ENCODE measurements around the gene PTMS.

The PTMS gene

GRCh38 chr12:6791931-6792520, 25.9 kb downstream of the PTMS start:
- TF ChIP-seq CTCF (IDR thresholded peaks at IDR 0.05; ENCODE audit: low read depth, low read length, missing control alignments): no peak
- no peak overlapping the region for H3K4me3 ChIP-seq (ENCODE audit: low read depth, low read length)
- DNase-seq (ENCODE audit: low read depth): no peak

- no peak for DNase-seq (ENCODE audit: low read depth)
- no peak for TF ChIP-seq CTCF (IDR thresholded peaks at IDR 0.05; ENCODE audit: low read depth, low read length, missing control alignments)
- no peak overlapping the region for H3K4me3 ChIP-seq (ENCODE audit: low read depth, low read length)
Observed at GRCh38 chr12:6792522-6793201, 26.5 kb downstream of the PTMS start.

GRCh38 chr12:6795088-6795487, 28.9 kb downstream of the PTMS start:
- H3K4me3 ChIP-seq (ENCODE audit: low read depth, low read length): no peak overlapping the region
- no peak for TF ChIP-seq CTCF (IDR thresholded peaks at IDR 0.05; ENCODE audit: low read depth, low read length, missing control alignments)
- no peak for DNase-seq (ENCODE audit: low read depth)

DNA sequence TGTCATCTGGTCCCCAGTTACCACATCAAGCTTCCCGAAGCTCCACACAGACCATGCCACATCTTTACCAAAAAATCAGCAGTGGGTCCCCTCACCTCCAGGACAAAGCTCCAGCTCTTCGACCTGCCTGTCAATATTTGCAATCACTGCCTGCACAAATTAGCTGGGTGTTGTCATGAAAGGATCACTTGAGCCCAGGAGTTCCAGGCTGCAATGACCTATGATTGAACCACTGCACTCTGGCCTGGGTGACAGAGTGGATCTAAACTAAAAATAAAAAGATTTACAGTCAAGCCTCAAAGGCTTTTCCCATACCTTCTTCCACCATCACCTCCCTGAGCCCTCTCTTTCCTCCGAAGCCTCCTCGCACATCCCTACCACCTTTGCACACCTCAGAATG, 30.4 kb downstream of the PTMS start:
- DNase-seq (ENCODE audit: low read depth): no peak
- no peak overlapping the region for H3K4me3 ChIP-seq (ENCODE audit: low read depth, low read length)
- no peak for TF ChIP-seq CTCF (IDR thresholded peaks at IDR 0.05; ENCODE audit: low read depth, low read length, missing control alignments)

DNA sequence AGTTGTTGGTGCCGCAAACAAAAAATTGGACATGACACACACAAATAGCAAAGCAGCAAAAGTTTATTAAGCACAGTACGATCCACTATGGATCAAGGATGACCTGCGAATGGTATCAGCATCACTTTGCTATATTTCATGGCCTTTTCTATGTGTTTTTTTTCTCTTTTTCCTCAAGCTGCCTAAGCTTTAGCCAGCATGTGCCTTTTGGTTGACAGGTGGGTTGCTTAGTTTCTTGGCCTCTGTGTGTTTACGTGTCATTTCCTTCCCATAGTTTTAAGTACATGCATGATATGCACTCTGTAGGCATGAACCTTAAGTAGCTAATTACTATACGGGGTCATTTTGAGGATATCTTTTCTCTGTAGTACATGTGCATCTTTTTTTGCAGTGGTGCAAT, 33.0 kb downstream of the PTMS start:
- DNase-seq (ENCODE audit: low read depth): no peak
- H3K4me3 ChIP-seq (ENCODE audit: low read depth, low read length): no peak overlapping the region
- TF ChIP-seq CTCF (IDR thresholded peaks at IDR 0.05; ENCODE audit: low read depth, low read length, missing control alignments): no peak

GRCh38 chr12:6807170-6807569, 41.0 kb downstream of the PTMS start:
- no peak overlapping the region for H3K4me3 ChIP-seq (ENCODE audit: low read depth, low read length)
- no peak for DNase-seq (ENCODE audit: low read depth)
- no peak for TF ChIP-seq CTCF (IDR thresholded peaks at IDR 0.05; ENCODE audit: low read depth, low read length, missing control alignments)

DNA sequence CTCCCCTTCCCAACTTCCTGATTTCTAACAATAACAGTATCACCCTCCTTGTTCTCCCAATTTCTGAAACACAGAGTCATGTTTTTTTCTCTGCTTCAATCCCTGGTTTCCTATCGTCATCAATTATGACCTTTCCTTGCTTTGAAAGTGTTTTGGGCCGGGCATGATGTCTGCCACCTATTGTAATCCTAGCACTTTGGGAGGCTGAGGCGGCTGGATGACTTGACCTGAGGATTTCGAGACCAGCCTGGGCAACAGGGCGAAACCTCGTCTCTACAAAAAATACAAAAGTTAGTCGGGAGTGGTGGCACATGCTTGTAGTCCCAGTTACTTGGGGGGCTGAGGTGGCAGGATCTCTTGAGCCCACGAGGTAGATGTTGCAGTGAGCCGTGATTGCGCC, 42.9 kb downstream of the PTMS start:
- DNase-seq (ENCODE audit: low read depth): no peak
- no peak overlapping the region for H3K4me3 ChIP-seq (ENCODE audit: low read depth, low read length)
- no peak for TF ChIP-seq CTCF (IDR thresholded peaks at IDR 0.05; ENCODE audit: low read depth, low read length, missing control alignments)
